HL-60 (cell line): ENCODE results near the gene KLHL3.

Source experiments
- DNase-seq, 2 experiments: peaks; one replicate each; pipeline ENCODE4 v3.0.0-alpha.2; 2010 to 2020; ENCODE audit warnings: low read depth in 1 of 2, low spot score in 1 of 2
- H3K27ac ChIP-seq: fragments of 250-450 bp; sonication (Bioruptor Pico); replicated peaks from 2 replicates; pipeline ENCODE4 v1.5.1; 2020; ENCODE audit warnings: mild to moderate bottlenecking, moderate library complexity
- H3K27me3 ChIP-seq: fragments of 250-450 bp; sonication (Bioruptor Pico); 2 replicates; pipeline ENCODE4 v1.5.1; 2021; ENCODE audit warnings: mild to moderate bottlenecking, moderate library complexity; ENCODE audit not compliant: insufficient read depth, poor library complexity, severe bottlenecking
- H3K4me3 ChIP-seq: replicated peaks from 2 replicates; pipeline ENCODE4 v1.5.1; 2011; ENCODE audit warnings: mild to moderate bottlenecking, control low read depth, low read length; ENCODE audit not compliant: insufficient read depth
- CTCF ChIP-seq: IDR thresholded peaks from one replicate; pipeline ENCODE4 v1.5.1; 2011; ENCODE audit warnings: low read length, control low read depth, inconsistent platforms; ENCODE audit not compliant: insufficient read depth
- GABPA ChIP-seq: IDR thresholded peaks from 2 replicates; pipeline ENCODE4 v1.6.1; 2012; ENCODE audit warnings: low read depth
- POLR2AphosphoS5 ChIP-seq: IDR thresholded peaks from 2 replicates; pipeline ENCODE4 v1.6.1; 2012; ENCODE audit warnings: low read depth
- REST ChIP-seq: IDR thresholded peaks from 2 replicates; pipeline ENCODE4 v1.6.1; 2012; ENCODE audit warnings: low read depth; ENCODE audit not compliant: insufficient replicate concordance
- SPI1 ChIP-seq: IDR thresholded peaks from 2 replicates; pipeline ENCODE4 v1.6.1; 2012; ENCODE audit warnings: low read depth, mild to moderate bottlenecking, borderline replicate concordance

The KLHL3 gene

GRCh38 chr5:137741718-137742117, 5.8 kb upstream of the KLHL3 start:
- no peak for DNase-seq
- TF ChIP-seq SPI1, result no peak
- TF ChIP-seq POLR2AphosphoS5, result no peak
- no peak for TF ChIP-seq REST
- no peak for TF ChIP-seq GABPA
- TF ChIP-seq CTCF, result no peak
- no peaks in the 10 kb centered on the region for H3K27me3 ChIP-seq
- H3K27ac ChIP-seq, result no peak overlapping the region
- H3K4me3 ChIP-seq, result no peak overlapping the region

GRCh38 chr5:137739737-137740136, 3.8 kb upstream of the KLHL3 start:
- TF ChIP-seq SPI1, result no peak
- TF ChIP-seq REST, result no peak
- no peak for TF ChIP-seq POLR2AphosphoS5
- TF ChIP-seq GABPA, result no peak
- TF ChIP-seq CTCF, result no peak
- Histone ChIP-seq H3K27ac (no peak overlapping the region), H3K4me3 (no peak overlapping the region), H3K27me3 (no peaks in the 10 kb centered on the region)
- no peak for DNase-seq

GRCh38 chr5:137738947-137739346, 3.1 kb upstream of the KLHL3 start:
- TF ChIP-seq POLR2AphosphoS5 (no peak), REST (no peak), GABPA (no peak), CTCF (no peak), SPI1 (no peak)

More at GRCh38 chr5:137738947-137739346, 3.1 kb upstream of the KLHL3 start:
- Histone ChIP-seq H3K27ac (no peak overlapping the region), H3K27me3 (no peaks in the 10 kb centered on the region), H3K4me3 (no peak overlapping the region)
- DNase-seq, result no peak
